Epithelial cell of esophagus (primary cell): Measurements from ENCODE around the gene TBC1D10A.
"Not testable (repeated sequence)": the region's sequence is repeated elsewhere in the genome, so short reads cannot be mapped to it uniquely, and the experiment has no call there.

Experiments
- DNase-seq: peaks from one replicate; pipeline ENCODE4 v3.0.0; 2010; ENCODE audit warnings: low read depth
- H3K4me3 ChIP-seq: 2 replicates; pipeline ENCODE4 v1.5.1; 2011; ENCODE audit warnings: mild to moderate bottlenecking, low read length, control low read depth
- TF ChIP-seq, protein P1 (sequence below): IDR thresholded peaks from 2 replicates; pipeline ENCODE4 v1.5.1; 2011; ENCODE audit warnings: low read depth, mild to moderate bottlenecking, low read length, control low read depth, inconsistent platforms; ENCODE audit not compliant: insufficient read depth; ENCODE audit errors: missing control alignments

The TBC1D10A gene

DNA sequence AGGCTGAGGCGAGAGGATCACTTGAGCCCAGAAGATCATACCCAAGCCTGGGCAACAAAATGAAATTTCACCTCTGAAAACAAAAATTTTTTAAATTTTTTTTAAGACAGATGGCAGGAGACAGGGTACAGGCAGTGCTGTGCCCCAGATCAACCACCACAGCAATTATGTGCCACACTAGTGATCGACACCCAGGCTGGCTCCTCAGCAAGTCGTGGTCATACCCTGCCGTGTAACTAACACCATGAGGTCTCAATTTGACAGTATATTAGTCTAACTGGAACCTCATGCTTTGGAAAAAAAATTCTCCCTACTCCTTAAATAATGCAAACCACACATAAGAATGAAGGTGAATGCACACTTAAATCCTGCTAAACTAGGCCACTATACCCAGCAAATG is 21.7 kb upstream of the TBC1D10A start:
- TF ChIP-seq, protein P1, sequence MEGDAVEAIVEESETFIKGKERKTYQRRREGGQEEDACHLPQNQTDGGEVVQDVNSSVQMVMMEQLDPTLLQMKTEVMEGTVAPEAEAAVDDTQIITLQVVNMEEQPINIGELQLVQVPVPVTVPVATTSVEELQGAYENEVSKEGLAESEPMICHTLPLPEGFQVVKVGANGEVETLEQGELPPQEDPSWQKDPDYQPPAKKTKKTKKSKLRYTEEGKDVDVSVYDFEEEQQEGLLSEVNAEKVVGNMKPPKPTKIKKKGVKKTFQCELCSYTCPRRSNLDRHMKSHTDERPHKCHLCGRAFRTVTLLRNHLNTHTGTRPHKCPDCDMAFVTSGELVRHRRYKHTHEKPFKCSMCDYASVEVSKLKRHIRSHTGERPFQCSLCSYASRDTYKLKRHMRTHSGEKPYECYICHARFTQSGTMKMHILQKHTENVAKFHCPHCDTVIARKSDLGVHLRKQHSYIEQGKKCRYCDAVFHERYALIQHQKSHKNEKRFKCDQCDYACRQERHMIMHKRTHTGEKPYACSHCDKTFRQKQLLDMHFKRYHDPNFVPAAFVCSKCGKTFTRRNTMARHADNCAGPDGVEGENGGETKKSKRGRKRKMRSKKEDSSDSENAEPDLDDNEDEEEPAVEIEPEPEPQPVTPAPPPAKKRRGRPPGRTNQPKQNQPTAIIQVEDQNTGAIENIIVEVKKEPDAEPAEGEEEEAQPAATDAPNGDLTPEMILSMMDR = no peak
- no peak overlapping the region for H3K4me3 ChIP-seq
- DNase-seq = no peak

DNA sequence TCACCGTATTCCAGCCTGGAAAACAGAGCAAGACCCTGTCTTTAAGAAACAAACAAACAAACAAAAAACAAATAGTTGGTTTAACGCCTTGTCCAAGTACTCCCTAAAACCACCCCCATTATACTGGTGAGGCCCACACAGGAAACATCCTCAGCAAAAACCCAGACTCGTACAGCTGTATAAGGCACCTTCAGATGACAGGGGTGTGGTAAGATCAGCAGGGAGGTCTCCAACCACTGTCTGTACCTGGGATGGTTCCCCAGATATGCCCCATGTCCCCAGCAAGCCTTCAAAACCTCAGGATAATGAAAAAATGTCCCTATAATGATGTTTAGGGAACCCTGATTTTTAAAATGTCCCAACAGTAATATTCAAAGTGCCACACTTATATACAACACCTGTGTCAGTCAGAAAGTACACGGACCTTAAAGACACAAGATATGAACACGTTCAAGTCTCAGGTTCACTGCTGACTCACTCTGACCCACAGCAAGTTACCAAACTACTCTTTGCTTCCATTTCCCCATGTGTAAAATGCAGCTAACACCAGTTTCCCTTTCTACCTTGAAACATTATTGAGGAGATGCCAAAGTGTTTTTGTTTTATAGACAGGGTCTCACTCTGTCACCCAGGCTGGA is 20.6 kb upstream of the TBC1D10A start:
- H3K4me3 ChIP-seq = no peak overlapping the region
- TF ChIP-seq, protein P1 = no peak
- peak; percentile 44 for DNase-seq

DNA sequence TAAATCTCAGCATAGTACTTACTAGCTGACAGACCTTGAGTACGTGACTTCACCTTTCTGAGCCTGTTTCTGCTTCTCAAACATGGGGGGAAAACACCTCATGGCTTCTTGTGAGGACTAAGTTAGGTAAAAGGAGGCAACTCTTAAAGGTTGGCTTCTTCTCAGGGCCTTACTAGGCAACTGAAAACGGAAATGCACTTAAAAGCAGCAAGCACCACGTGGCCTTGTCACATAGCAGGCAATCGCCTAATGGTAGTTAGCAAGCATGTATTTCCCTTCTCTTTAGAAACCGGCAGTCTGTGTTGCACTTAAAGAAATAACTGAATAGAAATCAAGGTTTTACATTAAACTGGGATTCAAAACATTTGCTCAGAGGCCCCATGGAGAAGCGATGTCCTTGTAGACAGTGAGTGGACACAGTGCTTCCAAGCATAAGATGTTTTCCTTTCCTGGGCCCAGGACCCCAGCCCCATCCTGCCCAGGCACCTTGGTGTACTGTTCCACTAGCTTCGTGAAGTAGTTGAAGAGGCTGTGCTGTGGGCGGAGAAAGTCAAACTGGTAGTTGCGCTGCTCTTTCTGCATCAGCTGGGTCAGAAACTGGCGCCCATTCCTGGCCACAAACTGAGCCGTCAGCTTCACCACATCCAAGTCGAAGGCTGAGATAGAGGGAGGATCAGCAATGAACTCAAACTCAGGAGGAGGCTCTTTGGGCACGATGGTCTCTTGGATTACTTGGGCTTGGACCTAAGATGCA is 17.9 kb upstream of the TBC1D10A start:
- DNase-seq = no peak
- TF ChIP-seq, protein P1 = no peak
- no peak overlapping the region for H3K4me3 ChIP-seq

- TF ChIP-seq, protein P1 = no peak
- DNase-seq = no peak
- no peak overlapping the region for H3K4me3 ChIP-seq
These were observed 14.4 kb upstream of the TBC1D10A start for GRCh38 chr22:30340911-30341685.

DNA sequence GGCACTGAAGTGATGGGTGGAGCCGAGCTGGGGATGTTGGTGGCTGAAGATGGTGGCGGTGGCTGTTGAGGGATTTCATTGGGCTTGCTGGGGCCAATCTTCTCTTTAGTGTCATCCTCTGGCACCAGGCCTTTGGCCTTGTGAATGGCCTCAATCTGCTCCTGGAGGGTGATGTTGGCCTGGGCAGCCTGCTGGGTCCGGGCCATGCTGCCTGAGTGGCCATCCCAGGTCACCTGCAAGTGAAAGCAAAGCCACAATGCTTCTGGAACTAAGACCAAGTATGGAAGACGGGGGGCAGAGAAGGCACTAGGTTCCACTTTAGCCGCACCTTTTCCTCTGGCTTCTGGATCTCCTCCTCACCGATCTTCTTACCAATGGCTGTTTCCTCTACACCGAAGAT is 12.1 kb upstream of the TBC1D10A start:
- TF ChIP-seq, protein P1 = no peak
- no peak overlapping the region for H3K4me3 ChIP-seq
- DNase-seq = no peak

DNA sequence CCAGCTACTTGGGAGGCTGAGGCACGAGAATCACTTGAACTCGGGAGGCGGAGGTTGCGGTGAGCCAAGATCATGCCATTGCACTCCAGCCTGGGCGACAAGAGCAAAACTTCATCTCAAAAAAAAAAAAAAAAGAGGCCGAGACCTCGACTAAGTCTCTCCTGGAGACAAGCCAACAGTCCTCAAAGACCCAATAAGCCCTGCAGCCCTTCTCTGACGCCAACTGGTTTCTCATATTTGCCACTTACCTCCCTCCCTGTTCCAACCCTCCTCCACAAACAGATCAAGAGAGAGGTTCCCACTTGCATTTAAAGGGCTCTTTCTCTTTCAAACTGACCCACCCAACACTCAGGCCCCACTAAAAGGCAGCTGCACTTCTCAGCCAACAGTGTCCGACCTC is 11.6 kb upstream of the TBC1D10A start:
- DNase-seq, H3K4me3 ChIP-seq: not testable (repeated sequence)

GRCh38 chr22:30337461-30337778 is 10.7 kb upstream of the TBC1D10A start:
- DNase-seq = no peak

More at GRCh38 chr22:30337461-30337778, 10.7 kb upstream of the TBC1D10A start:
- H3K4me3 ChIP-seq = no peak overlapping the region
- TF ChIP-seq, protein P1 = no peak
